OCI-LY1 (cell line): Measurements from ENCODE around the gene SLC25A39.

Experiments used
- H2AFZ ChIP-seq: fragments of 200-600 bp; sonication (generic), shearing (Covaris generic); 2 replicates; pipeline ENCODE4 v1.6.0; 2014; ENCODE audit warnings: antibody characterized with exemption, mild to moderate bottlenecking, low read length
- H3F3A ChIP-seq: fragments of 200-600 bp; sonication (generic), shearing (Covaris generic); 2 replicates; pipeline ENCODE4 v1.6.0; 2014; ENCODE audit warnings: mild to moderate bottlenecking, antibody characterized with exemption, low read length, moderate library complexity; ENCODE audit not compliant: insufficient read depth
- H3K27ac ChIP-seq: fragments of 200-600 bp; sonication (generic); 2 replicates; pipeline ENCODE4 v1.5.1; 2014; ENCODE audit warnings: low read length, mixed run types, mild to moderate bottlenecking, low read depth; ENCODE audit not compliant: poor library complexity, severe bottlenecking
- H3K27me3 ChIP-seq: fragments of 200-600 bp; sonication (generic); 2 replicates; pipeline ENCODE4 v1.6.0; 2014; ENCODE audit warnings: antibody characterized with exemption, mild to moderate bottlenecking, low read length, moderate library complexity; ENCODE audit not compliant: insufficient read depth
- H3K36me3 ChIP-seq: fragments of 200-600 bp; sonication (generic); 2 replicates; pipeline ENCODE4 v1.6.1; 2014; ENCODE audit warnings: mild to moderate bottlenecking, antibody characterized with exemption, low read length, moderate library complexity, mixed read lengths; ENCODE audit not compliant: insufficient read depth
- H3K4me1 ChIP-seq: fragments of 200-600 bp; sonication (generic); 2 replicates; pipeline ENCODE4 v1.5.1; 2014; ENCODE audit warnings: mild to moderate bottlenecking, low read length, moderate library complexity; ENCODE audit not compliant: insufficient read depth, severe bottlenecking
- H3K4me2 ChIP-seq: fragments of 200-600 bp; sonication (generic), shearing (Covaris generic); 2 replicates; pipeline ENCODE4 v1.6.1; 2014; ENCODE audit warnings: low read length
- H3K4me3 ChIP-seq: fragments of 200-600 bp; sonication (generic); 2 replicates; pipeline ENCODE4 v1.5.1; 2014; ENCODE audit warnings: low read length, low read depth, mild to moderate bottlenecking, mixed read lengths; ENCODE audit not compliant: poor library complexity, severe bottlenecking
- H3K79me2 ChIP-seq: fragments of 200-600 bp; shearing (Covaris generic); 2 replicates; pipeline ENCODE4 v1.6.1; 2016; ENCODE audit warnings: mixed run types, low read length, mixed read lengths; ENCODE audit not compliant: insufficient read depth
- H3K9ac ChIP-seq: fragments of 200-600 bp; sonication (generic), shearing (Covaris generic); 2 replicates; pipeline ENCODE4 v1.6.1; 2014; ENCODE audit warnings: mild to moderate bottlenecking, low read length, mixed read lengths
- H3K9me2 ChIP-seq: fragments of 200-600 bp; sonication (generic), shearing (Covaris generic); 2 replicates; pipeline ENCODE4 v1.6.1; 2014; ENCODE audit warnings: low read depth, mild to moderate bottlenecking, low read length, mixed read lengths
- H3K9me3 ChIP-seq: fragments of 200-600 bp; shearing (Covaris generic); 2 replicates; pipeline ENCODE4 v1.6.1; 2014; ENCODE audit warnings: low read length, mixed read lengths
- H4K20me1 ChIP-seq: fragments of 200-600 bp; sonication (generic), shearing (Covaris generic); 2 replicates; pipeline ENCODE4 v1.6.0; 2016; ENCODE audit warnings: mild to moderate bottlenecking, low read length; ENCODE audit not compliant: insufficient read depth
- EZH2 ChIP-seq: fragments of 200-600 bp; sonication (generic), shearing (Covaris generic); IDR thresholded peaks from 2 replicates; pipeline ENCODE4 v1.8.0; 2017; ENCODE audit warnings: borderline replicate concordance, mixed run types, mild to moderate bottlenecking, antibody characterized with exemption, low read length, moderate library complexity, mixed read lengths
- TF ChIP-seq, protein P1 (sequence below): fragments of 200-600 bp; sonication (generic), shearing (Covaris generic); IDR thresholded peaks from 2 replicates; pipeline ENCODE4 v1.5.1; 2017; ENCODE audit warnings: mild to moderate bottlenecking, antibody characterized with exemption, low read length, moderate library complexity, mixed read lengths

The SLC25A39 gene

DNA sequence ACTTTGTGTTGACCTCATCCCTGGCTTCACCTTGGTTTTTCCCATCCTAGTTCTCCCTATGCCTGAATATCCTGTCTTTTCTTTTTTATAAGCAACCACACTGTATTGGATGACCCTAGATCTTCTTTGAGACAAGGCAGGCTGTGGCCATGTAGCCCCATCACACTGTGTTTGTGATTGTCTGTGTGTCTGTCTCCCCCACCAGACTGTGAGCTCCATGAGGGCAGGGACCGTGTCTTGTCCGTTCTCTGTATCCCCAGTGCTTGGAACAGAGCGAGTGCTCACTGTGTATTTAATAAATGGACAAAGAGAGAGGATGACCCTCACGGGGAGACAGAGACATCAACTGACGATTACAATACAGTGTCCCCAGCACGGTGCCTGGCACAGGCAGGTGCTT lies 7.1 kb downstream of the SLC25A39 start:
- peaks cover 9% of the 10 kb centered on the region for H3K4me1 ChIP-seq
- no peak overlapping the region for H2AFZ ChIP-seq
- no peaks in the 10 kb centered on the region for H4K20me1 ChIP-seq

GRCh38 chr17:44315760-44316731 lies 8.6 kb downstream of the SLC25A39 start:
- no peak overlapping the region; the same call in 1 of the 2 replicates for H3K9ac ChIP-seq
- H3K9me3 ChIP-seq: no peaks in the 10 kb centered on the region
- H4K20me1 ChIP-seq: no peaks in the 10 kb centered on the region
- no peaks in the 10 kb centered on the region for H3F3A ChIP-seq
- TF ChIP-seq, protein P1, sequence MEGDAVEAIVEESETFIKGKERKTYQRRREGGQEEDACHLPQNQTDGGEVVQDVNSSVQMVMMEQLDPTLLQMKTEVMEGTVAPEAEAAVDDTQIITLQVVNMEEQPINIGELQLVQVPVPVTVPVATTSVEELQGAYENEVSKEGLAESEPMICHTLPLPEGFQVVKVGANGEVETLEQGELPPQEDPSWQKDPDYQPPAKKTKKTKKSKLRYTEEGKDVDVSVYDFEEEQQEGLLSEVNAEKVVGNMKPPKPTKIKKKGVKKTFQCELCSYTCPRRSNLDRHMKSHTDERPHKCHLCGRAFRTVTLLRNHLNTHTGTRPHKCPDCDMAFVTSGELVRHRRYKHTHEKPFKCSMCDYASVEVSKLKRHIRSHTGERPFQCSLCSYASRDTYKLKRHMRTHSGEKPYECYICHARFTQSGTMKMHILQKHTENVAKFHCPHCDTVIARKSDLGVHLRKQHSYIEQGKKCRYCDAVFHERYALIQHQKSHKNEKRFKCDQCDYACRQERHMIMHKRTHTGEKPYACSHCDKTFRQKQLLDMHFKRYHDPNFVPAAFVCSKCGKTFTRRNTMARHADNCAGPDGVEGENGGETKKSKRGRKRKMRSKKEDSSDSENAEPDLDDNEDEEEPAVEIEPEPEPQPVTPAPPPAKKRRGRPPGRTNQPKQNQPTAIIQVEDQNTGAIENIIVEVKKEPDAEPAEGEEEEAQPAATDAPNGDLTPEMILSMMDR: no peak
- no peak for TF ChIP-seq EZH2
- H2AFZ ChIP-seq: no peak overlapping the region
- no peak overlapping the region for H3K27ac ChIP-seq
- no peaks in the 10 kb centered on the region for H3K9me2 ChIP-seq
- H3K79me2 ChIP-seq: no peaks in the 10 kb centered on the region
- H3K27me3 ChIP-seq: peaks cover 6% of the 10 kb centered on the region; the same call in 1 of the 2 replicates
- peak overlapping the region; percentile 75 for H3K4me2 ChIP-seq
- peaks cover 19% of the 10 kb centered on the region for H3K36me3 ChIP-seq
- H3K4me3 ChIP-seq: peak overlapping the region; percentile 53
- peaks cover 9% of the 10 kb centered on the region for H3K4me1 ChIP-seq

More for the DNA sequence above, 7.1 kb downstream of the SLC25A39 start:
- Histone ChIP-seq H3F3A (no peaks in the 10 kb centered on the region), H3K27me3 (peaks cover 6% of the 10 kb centered on the region; the same call in 1 of the 2 replicates), H3K9me2 (no peaks in the 10 kb centered on the region), H3K79me2 (no peaks in the 10 kb centered on the region), H3K36me3 (peaks cover 32% of the 10 kb centered on the region), H3K27ac (no peak overlapping the region), H3K9me3 (no peaks in the 10 kb centered on the region), H3K9ac (no peak overlapping the region), H3K4me3 (no peak overlapping the region), H3K4me2 (no peak overlapping the region)
- TF ChIP-seq EZH2: no peak
- TF ChIP-seq, protein P1: no peak

GRCh38 chr17:44314869-44315661 lies 9.6 kb downstream of the SLC25A39 start:
- Histone ChIP-seq H2AFZ (no peak overlapping the region), H3K27ac (no peak overlapping the region), H3K9me3 (no peaks in the 10 kb centered on the region), H3K9me2 (no peaks in the 10 kb centered on the region), H3K9ac (no peak overlapping the region; the same call in 1 of the 2 replicates), H3K36me3 (peaks cover 9% of the 10 kb centered on the region), H3F3A (no peaks in the 10 kb centered on the region), H3K79me2 (no peaks in the 10 kb centered on the region), H3K27me3 (peaks cover 6% of the 10 kb centered on the region; the same call in 1 of the 2 replicates), H3K4me2 (peak overlapping the region; percentile 75), H3K4me3 (peak overlapping the region; percentile 53), H4K20me1 (no peaks in the 10 kb centered on the region), H3K4me1 (peaks cover 9% of the 10 kb centered on the region)
- TF ChIP-seq EZH2: no peak
- TF ChIP-seq, protein P1: no peak
